ENCODE results near the gene TMSB4Y.

TMSB4Y gene

GRCh38 chrY:13704121-13704930, 627 bp downstream of the TMSB4Y start:
- Histone ChIP-seq H3K27me3 (ENCODE audit: insufficient read depth, poor library complexity, severe bottlenecking) (no peaks in the 10 kb centered on the region), H3K27ac (replicated peaks) (no peak overlapping the region), H3K4me3 (replicated peaks; ENCODE audit: insufficient read depth, low read length) (no peak overlapping the region)
- DNase-seq (ENCODE audit: low read depth in 1 of 2, low spot score in 1 of 2): no peak
- TF ChIP-seq POLR2AphosphoS5 (IDR thresholded peaks at IDR 0.05; ENCODE audit: low read depth) (no peak), CTCF (IDR thresholded peaks at IDR 0.05; ENCODE audit: insufficient read depth, low read length) (no peak), SPI1 (IDR thresholded peaks at IDR 0.05; ENCODE audit: borderline replicate concordance, low read depth) (no peak), GABPA (IDR thresholded peaks at IDR 0.05; ENCODE audit: low read depth) (no peak), REST (IDR thresholded peaks at IDR 0.05; ENCODE audit: insufficient replicate concordance, low read depth) (no peak)

- DNase-seq (ENCODE audit: low read depth in 1 of 2, low spot score in 1 of 2): no peak
Measured at GRCh38 chrY:13705197-13705596, 1.5 kb downstream of the TMSB4Y start.

More at GRCh38 chrY:13705197-13705596, 1.5 kb downstream of the TMSB4Y start:
- Histone ChIP-seq H3K27ac (replicated peaks) (no peak overlapping the region), H3K27me3 (ENCODE audit: insufficient read depth, poor library complexity, severe bottlenecking) (no peaks in the 10 kb centered on the region), H3K4me3 (replicated peaks; ENCODE audit: insufficient read depth, low read length) (no peak overlapping the region)
- TF ChIP-seq GABPA (IDR thresholded peaks at IDR 0.05; ENCODE audit: low read depth) (no peak), SPI1 (IDR thresholded peaks at IDR 0.05; ENCODE audit: borderline replicate concordance, low read depth) (no peak), CTCF (IDR thresholded peaks at IDR 0.05; ENCODE audit: insufficient read depth, low read length) (no peak), REST (IDR thresholded peaks at IDR 0.05; ENCODE audit: insufficient replicate concordance, low read depth) (no peak), POLR2AphosphoS5 (IDR thresholded peaks at IDR 0.05; ENCODE audit: low read depth) (no peak)
